Neural progenitor cell (in vitro differentiated cells): ENCODE measurements around the gene KRT80. TPM values are rescaled to one million over a fixed set of nuclear protein-coding genes. Genes with fewer than 3 reads are reported as not detected.
A peak's percentile ranks its signal among the peaks of the same experiment; 100 is the strongest.

Experiments used
- DNase-seq: peaks from one replicate; pipeline ENCODE4 v3.0.0-alpha.2; 2016; ENCODE audit warnings: low spot score
- H2AFZ ChIP-seq: fragments of 200-600 bp; sonication (generic); replicated peaks from 2 replicates; pipeline ENCODE4 v1.6.1; 2016; ENCODE audit warnings: antibody characterized with exemption
- H3F3A ChIP-seq: fragments of 200-600 bp; sonication (generic); 2 replicates; pipeline ENCODE4 v1.6.1; 2016; ENCODE audit warnings: antibody characterized with exemption, low read depth
- H3K27ac ChIP-seq: fragments of 200-600 bp; sonication (generic); 2 replicates; pipeline ENCODE4 v1.5.1; 2016; ENCODE audit warnings: mild to moderate bottlenecking
- H3K27me3 ChIP-seq: fragments of 200-600 bp; sonication (generic); 2 replicates; pipeline ENCODE4 v1.6.1; 2016; ENCODE audit warnings: mild to moderate bottlenecking, moderate library complexity
- H3K36me3 ChIP-seq: fragments of 200-600 bp; sonication (generic); 2 replicates; pipeline ENCODE4 v1.5.1; 2016
- H3K4me1 ChIP-seq: fragments of 200-600 bp; sonication (generic); 2 replicates; pipeline ENCODE4 v1.6.1; 2016; ENCODE audit warnings: mixed run types
- H3K4me2 ChIP-seq: fragments of 200-600 bp; sonication (generic); 2 replicates; pipeline ENCODE4 v1.6.1; 2016
- H3K4me3 ChIP-seq: fragments of 200-600 bp; sonication (generic); 2 replicates; pipeline ENCODE4 v1.5.1; 2016
- H3K79me2 ChIP-seq: fragments of 200-600 bp; sonication (generic); 2 replicates; pipeline ENCODE4 v1.6.1; 2016; ENCODE audit warnings: low read depth
- H3K9ac ChIP-seq: fragments of 200-600 bp; sonication (generic); 2 replicates; pipeline ENCODE4 v1.6.1; 2016
- H3K9me3 ChIP-seq: fragments of 200-600 bp; sonication (generic); 2 replicates; pipeline ENCODE4 v1.5.1; 2016; ENCODE audit warnings: low read depth
- H4K20me1 ChIP-seq: fragments of 200-600 bp; sonication (generic); 2 replicates; pipeline ENCODE4 v1.6.1; 2016; ENCODE audit warnings: low read depth
- H3K27ac Mint-ChIP-seq: 3 replicates; pipeline ENCODE4 v1.8.0; 2021; ENCODE audit warnings: mixed read lengths
- H3K27me3 Mint-ChIP-seq: 2 replicates; pipeline ENCODE4 v1.8.0; 2022; ENCODE audit warnings: low read depth, mild to moderate bottlenecking, inconsistent platforms, moderate library complexity, mixed read lengths; ENCODE audit not compliant: insufficient read depth
- H3K36me3 Mint-ChIP-seq: 3 replicates; pipeline ENCODE4 v1.8.0; 2021; ENCODE audit warnings: mixed read lengths
- H3K4me1 Mint-ChIP-seq: 3 replicates; pipeline ENCODE4 v1.8.0; 2021; ENCODE audit warnings: mixed read lengths
- H3K4me3 Mint-ChIP-seq: 3 replicates; pipeline ENCODE4 v1.8.0; 2021; ENCODE audit warnings: mild to moderate bottlenecking, moderate library complexity, mixed read lengths
- H3K9me3 Mint-ChIP-seq: 3 replicates; pipeline ENCODE4 v1.8.0; 2020; ENCODE audit warnings: mixed read lengths
- EZH2 ChIP-seq: fragments of 200-600 bp; sonication (generic); IDR thresholded peaks from 2 replicates; pipeline ENCODE4 v1.6.1; 2017; ENCODE audit warnings: antibody characterized with exemption, mild to moderate bottlenecking, moderate library complexity
- EZH2phosphoT487 ChIP-seq: fragments of 200-600 bp; sonication (generic); IDR thresholded peaks from 2 replicates; pipeline ENCODE4 v1.6.1; 2017; ENCODE audit warnings: antibody characterized with exemption
- total RNA-seq: library from RNA; depleted of rRNA; stranded (reverse); fragments of >200 nt; gene quantifications from 2 replicates; pipeline ENCODE4 v1.2.3, GENCODE V29; 2015; ENCODE audit warnings: low replicate concordance
- TF ChIP-seq, protein P1 (sequence below): fragments of 200-600 bp; sonication (generic); IDR thresholded peaks from 2 replicates; pipeline ENCODE4 v1.5.1; 2017; ENCODE audit warnings: antibody characterized with exemption, mild to moderate bottlenecking

The KRT80 gene
- total RNA-seq, 1 donor from 2014 or later = not detected

DNA sequence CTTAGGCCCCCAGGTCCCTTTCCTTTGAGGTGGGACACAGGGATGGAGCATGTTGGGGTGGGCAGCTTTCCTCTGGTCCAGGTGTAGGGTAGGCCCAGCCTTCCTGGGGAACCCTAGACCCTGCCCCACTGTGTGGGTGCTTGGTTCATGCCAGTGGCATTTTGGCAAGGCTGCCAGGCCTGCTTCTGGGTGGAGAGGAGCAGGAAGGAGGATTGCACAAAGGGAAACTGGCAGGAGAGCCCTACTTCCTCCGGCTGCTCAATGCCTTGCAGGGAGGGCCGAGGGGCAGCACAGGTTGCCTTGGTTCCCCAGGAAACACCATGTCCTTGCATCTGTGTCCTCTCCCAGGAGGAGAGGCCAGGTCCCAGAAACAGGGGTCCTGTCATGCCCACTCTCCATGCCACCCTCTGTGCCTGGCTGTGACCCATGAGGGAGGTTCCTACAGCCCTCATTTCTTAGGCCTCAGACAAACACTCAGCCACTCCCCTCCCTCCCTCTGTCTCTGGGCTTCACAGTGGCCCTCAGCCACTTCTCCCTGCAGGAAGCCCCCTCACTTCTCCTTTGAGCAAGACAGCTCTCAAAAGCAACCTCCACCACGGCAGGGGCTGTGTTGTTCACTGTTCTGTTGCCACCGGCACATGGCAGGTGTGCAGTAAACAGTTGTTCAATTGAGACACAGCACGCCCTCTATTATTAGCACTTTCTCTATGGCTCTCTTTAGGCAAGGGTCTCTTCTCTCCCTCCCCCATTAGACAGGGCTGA is 6.8 kb upstream of the KRT80 start:
- Mint-ChIP-seq H3K4me1 (peaks cover 32% of the 10 kb centered on the region), H3K4me3 (no peak overlapping the region), H3K36me3 (no peaks in the 10 kb centered on the region), H3K27me3 (peaks cover 6% of the 10 kb centered on the region), H3K9me3 (no peaks in the 10 kb centered on the region), H3K27ac (peak overlapping the region; percentile 73)
- Histone ChIP-seq H3K4me3 (no peak overlapping the region), H3F3A (no peaks in the 10 kb centered on the region), H3K9me3 (no peaks in the 10 kb centered on the region), H4K20me1 (no peaks in the 10 kb centered on the region), H3K9ac (no peak overlapping the region), H2AFZ (no peak overlapping the region), H3K36me3 (no peaks in the 10 kb centered on the region), H3K79me2 (no peaks in the 10 kb centered on the region), H3K27me3 (no peaks in the 10 kb centered on the region), H3K4me1 (peaks cover 36% of the 10 kb centered on the region), H3K27ac (no peak overlapping the region), H3K4me2 (peak overlapping the region; percentile 10)
- DNase-seq = no peak
- TF ChIP-seq, protein P1, sequence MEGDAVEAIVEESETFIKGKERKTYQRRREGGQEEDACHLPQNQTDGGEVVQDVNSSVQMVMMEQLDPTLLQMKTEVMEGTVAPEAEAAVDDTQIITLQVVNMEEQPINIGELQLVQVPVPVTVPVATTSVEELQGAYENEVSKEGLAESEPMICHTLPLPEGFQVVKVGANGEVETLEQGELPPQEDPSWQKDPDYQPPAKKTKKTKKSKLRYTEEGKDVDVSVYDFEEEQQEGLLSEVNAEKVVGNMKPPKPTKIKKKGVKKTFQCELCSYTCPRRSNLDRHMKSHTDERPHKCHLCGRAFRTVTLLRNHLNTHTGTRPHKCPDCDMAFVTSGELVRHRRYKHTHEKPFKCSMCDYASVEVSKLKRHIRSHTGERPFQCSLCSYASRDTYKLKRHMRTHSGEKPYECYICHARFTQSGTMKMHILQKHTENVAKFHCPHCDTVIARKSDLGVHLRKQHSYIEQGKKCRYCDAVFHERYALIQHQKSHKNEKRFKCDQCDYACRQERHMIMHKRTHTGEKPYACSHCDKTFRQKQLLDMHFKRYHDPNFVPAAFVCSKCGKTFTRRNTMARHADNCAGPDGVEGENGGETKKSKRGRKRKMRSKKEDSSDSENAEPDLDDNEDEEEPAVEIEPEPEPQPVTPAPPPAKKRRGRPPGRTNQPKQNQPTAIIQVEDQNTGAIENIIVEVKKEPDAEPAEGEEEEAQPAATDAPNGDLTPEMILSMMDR = no peak
- TF ChIP-seq EZH2phosphoT487 (no peak), EZH2 (no peak)

DNA sequence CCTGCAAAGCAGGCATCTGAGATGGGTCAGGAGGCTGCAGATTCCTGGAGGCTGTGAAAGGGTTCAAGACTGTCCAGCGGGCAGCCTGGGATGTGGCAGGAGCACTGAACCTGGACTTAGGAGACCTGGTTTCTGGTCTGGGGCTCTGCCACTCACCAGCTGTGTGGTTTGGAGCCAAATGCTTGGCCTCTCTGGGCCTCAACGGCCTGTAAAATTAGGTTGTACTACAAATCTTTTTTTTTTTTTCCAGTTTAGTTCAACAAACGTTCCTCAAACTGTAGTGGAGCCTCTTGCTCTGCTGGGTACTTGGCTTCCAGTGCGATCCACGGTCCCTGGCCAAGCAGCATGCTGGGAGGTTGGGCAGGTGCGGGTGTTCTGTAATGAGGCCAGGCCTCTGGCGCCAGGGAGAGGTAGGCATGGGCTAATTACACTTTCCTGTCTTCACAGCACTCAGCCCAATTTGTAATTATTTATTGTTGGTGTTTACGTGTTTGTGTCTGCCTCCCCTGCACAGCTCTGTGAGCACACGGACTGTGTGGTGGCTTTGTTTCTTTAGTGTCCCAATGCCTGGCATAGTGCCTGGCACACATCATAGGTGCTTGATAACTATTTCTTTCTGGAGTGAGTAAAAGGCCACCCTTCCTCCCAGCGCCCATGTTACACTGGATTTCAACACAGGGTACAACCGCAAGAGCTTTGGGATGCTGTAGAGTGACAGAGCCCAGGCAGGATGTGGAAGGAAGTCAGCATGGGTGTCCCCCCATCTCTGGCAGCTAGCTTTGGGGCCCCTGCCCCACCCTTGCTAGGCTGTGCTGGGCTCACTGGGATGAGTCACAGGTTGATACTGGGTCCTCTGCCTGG is 5.8 kb upstream of the KRT80 start:
- Histone ChIP-seq H3F3A (no peaks in the 10 kb centered on the region), H3K79me2 (no peaks in the 10 kb centered on the region), H3K4me1 (peaks cover 35% of the 10 kb centered on the region), H3K9me3 (no peaks in the 10 kb centered on the region), H3K9ac (no peak overlapping the region), H3K27ac (no peak overlapping the region), H3K4me3 (no peak overlapping the region), H3K4me2 (no peak overlapping the region), H3K36me3 (no peaks in the 10 kb centered on the region), H3K27me3 (no peaks in the 10 kb centered on the region), H2AFZ (no peak overlapping the region), H4K20me1 (no peaks in the 10 kb centered on the region)
- no peak for DNase-seq
- peaks cover 25% of the 10 kb centered on the region for H3K4me1 Mint-ChIP-seq
- H3K9me3 Mint-ChIP-seq = no peaks in the 10 kb centered on the region
- TF ChIP-seq, protein P1 = no peak
- TF ChIP-seq EZH2 (no peak), EZH2phosphoT487 (no peak)
- H3K27ac Mint-ChIP-seq = peak overlapping the region; percentile 44
- no peak overlapping the region for H3K4me3 Mint-ChIP-seq
- H3K36me3 Mint-ChIP-seq = no peaks in the 10 kb centered on the region
- peaks cover 6% of the 10 kb centered on the region for H3K27me3 Mint-ChIP-seq

DNA sequence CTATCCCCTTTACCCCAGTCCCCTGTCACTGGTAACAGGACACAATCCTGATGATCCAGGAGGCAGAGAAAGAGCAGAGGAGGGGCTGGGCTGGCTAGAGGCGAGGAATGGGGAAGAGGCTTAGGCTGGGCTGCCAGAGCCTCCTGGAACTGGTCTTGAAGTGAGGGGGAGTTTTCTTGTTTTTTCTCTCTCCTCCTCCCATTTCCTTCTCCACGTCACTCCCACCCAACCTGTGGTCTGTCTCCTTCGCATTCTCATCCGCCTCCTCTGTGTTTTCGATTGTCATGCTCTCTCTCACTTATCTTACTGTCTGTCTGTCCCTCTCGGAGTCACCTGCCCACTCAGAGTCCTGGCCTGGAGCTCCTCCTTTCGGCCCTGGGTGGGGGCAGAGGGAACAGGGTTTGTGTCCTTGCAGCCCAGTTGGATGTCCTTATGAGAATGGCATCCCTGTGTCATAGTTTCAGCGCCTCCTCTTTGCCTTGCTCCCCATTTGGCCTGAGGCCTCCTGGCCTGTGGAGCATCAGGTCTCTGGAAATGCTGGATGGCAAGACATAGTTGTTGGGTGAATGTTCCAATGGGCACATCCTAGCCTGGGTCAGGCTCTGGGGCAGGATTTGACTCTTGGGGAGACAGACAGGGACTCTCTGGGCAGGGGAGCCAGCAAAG is 3.4 kb upstream of the KRT80 start:
- Mint-ChIP-seq H3K27me3 (peaks cover 7% of the 10 kb centered on the region), H3K4me3 (no peak overlapping the region), H3K4me1 (peaks cover 9% of the 10 kb centered on the region), H3K27ac (no peak overlapping the region), H3K9me3 (no peaks in the 10 kb centered on the region), H3K36me3 (no peaks in the 10 kb centered on the region)
- Histone ChIP-seq H3K36me3 (no peaks in the 10 kb centered on the region), H3K4me1 (peaks cover 16% of the 10 kb centered on the region), H3K4me2 (no peak overlapping the region), H3K79me2 (no peaks in the 10 kb centered on the region), H3K27ac (no peak overlapping the region), H3K9me3 (no peaks in the 10 kb centered on the region), H3K9ac (no peak overlapping the region), H3K27me3 (no peaks in the 10 kb centered on the region), H4K20me1 (no peaks in the 10 kb centered on the region), H2AFZ (no peak overlapping the region), H3F3A (no peaks in the 10 kb centered on the region), H3K4me3 (no peak overlapping the region)
- TF ChIP-seq EZH2 = no peak
- TF ChIP-seq, protein P1 = no peak
- TF ChIP-seq EZH2phosphoT487 = no peak
- DNase-seq = peak; percentile 65
